Adrenal gland (tissue), 5 donors: ENCODE measurements around the gene ERH.

ENCODE experiments used
- CTCF ChIP-seq, 6 experiments: fragments of 450-650 bp in 4 of 6; fragments of 200-600 bp in 2 of 6; sonication (generic) in 1 of 6; IDR thresholded peaks; 1 replicate in 5 of 6; 2 replicates in 1 of 6; pipeline versions ENCODE4 v1.5.1 to v1.8.0; 2016 to 2021; ENCODE audit warnings: antibody characterized with exemption in 6 of 6, mild to moderate bottlenecking in 2 of 6, moderate library complexity in 1 of 6
- POLR2A ChIP-seq, 2 donors: fragments of 450-650 bp; IDR thresholded peaks; one replicate each; pipeline ENCODE4 v1.6.1; 2017; ENCODE audit warnings: antibody characterized with exemption in 2 of 2, mild to moderate bottlenecking in 2 of 2, moderate library complexity in 1 of 2
- donor health status: DM: no; HTN: no; CAD: no.

- TF ChIP-seq POLR2A (IDR thresholded peaks at IDR 0.05) (no peak), CTCF (IDR thresholded peaks at IDR 0.05) (no peak)
These were observed 2.1 kb upstream of the ERH start for GRCh38 chr14:69400154-69400553.
